GM15510 (cell line): ENCODE measurements around the gene SLC16A9.

ENCODE experiments used
- POLR2A ChIP-seq: IDR thresholded peaks from 3 replicates; pipeline ENCODE4 v1.6.1; 2011; ENCODE audit warnings: borderline replicate concordance; ENCODE audit not compliant: insufficient read length; ENCODE audit errors: extremely low read depth

The SLC16A9 gene

DNA sequence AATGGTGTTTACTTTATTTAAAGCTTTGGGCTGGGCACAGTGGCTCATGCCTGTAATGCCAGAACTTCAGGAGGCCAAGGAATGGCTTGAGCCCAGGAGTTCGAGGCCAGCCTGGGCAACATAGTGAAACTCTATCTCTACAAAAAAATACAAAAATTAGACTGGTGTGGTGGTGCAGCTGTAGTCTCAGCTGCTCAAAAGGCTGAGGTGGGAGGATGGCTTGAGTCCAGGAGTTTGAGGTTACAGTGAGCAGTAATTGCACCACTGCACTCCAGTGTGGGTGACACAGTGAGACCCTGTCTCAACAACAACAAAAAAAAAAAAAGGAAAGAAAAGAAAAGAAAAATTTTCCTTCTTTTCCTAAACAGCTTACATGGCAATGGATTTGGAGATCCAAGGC, 22.0 kb downstream of the SLC16A9 start:
- no peak for TF ChIP-seq POLR2A

DNA sequence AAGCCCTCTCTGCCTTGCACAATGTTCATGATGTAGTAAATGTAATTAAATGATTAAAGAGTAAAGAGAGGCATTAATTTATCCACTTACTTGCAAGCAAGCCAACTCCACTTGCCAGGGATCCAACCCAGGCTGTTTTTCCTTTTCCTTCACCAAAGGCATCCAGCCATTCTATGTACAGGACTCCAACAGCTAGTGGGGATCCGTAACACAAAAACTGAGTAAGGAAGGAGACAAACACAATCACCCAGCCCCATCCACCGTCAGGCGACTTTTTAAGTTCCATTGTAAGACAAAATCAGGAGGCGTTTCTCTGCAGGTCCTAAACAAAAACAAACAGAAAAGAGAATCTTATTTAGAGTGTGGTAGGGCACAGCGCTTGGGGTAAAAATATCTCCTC, 25.6 kb downstream of the SLC16A9 start:
- TF ChIP-seq POLR2A = no peak

DNA sequence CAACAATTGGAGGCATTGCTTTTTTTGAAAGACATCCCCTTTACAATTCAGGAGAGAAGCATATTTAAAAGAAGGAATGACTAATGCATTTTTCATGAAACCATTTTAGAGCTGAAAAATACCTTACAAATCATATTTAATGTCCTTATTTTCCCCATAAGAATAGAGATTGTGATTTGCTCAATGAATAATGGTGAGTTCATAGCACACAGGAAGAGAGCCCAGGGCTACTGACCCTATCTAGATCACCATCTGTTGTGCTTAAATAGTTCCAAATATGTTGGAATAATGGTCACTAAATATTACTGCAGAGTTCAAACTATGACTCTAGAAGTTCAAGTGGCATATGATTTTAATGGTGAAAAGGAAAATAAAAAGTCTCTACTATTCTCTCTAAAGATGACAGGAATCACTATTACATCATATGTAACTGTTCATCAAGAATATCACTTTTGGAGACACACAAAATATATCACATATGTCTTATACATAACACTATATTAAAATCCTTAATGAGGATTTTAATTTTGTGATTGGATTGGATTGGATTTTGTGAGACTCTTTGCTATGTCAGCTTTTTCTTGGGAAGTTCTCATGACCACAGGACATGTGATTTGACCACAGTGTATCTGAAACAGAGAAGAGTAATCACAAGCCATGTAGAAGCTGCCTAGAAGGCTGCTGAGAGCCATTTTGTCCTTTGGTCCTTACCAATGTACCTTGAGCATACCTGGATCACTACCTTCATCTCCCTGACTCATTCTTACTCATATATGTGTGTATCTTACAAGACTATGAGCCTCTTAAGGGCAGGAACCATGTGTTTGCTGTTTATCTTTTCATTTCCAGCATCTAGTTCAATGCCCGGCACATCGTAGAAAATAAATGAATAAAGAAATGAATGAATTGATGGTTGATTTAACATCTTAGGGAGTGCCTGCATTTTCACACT, 26.4 kb downstream of the SLC16A9 start:
- TF ChIP-seq POLR2A = no peak

DNA sequence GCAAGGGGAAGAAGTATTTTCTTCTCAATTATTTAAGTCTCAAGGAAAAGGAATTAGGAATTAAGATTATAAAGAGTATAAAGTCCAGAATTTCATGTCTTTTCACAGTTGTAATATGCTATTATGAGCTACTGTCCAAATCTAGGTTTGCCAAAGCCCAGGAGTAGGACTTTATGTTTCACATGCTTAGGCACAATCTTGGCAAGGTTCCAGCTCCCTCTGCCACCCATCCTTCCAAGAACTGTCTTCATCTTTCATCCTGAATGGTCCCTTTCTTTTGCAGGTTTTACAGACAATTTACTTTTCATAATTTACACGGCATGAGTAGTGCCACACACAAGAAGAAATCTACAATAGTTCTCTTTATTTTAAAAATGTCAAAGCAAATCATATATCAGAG, 29.5 kb downstream of the SLC16A9 start:
- no peak for TF ChIP-seq POLR2A

GRCh38 chr10:59678884-59679301, 30.8 kb downstream of the SLC16A9 start:
- TF ChIP-seq POLR2A = no peak

GRCh38 chr10:59677253-59677831, 32.3 kb downstream of the SLC16A9 start:
- no peak for TF ChIP-seq POLR2A

DNA sequence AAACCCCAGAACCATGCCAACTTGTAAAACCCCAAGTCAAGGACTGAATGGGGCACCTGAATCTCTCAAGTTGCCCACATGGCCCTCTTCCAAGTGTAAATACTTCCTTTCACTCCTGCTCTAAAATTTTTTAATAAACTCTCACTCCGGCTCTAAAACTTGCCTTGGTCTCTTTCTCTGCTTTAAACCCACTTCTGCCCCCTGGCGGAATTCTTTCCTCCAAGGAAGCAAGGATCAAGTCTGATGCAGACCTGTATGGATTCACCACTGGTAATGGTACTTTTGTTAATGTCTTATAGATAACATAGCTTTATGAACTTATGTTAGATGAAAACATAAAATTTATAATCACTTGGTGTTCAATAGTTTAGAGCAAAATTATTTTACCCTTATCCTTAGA, 33.8 kb downstream of the SLC16A9 start:
- TF ChIP-seq POLR2A = no peak

DNA sequence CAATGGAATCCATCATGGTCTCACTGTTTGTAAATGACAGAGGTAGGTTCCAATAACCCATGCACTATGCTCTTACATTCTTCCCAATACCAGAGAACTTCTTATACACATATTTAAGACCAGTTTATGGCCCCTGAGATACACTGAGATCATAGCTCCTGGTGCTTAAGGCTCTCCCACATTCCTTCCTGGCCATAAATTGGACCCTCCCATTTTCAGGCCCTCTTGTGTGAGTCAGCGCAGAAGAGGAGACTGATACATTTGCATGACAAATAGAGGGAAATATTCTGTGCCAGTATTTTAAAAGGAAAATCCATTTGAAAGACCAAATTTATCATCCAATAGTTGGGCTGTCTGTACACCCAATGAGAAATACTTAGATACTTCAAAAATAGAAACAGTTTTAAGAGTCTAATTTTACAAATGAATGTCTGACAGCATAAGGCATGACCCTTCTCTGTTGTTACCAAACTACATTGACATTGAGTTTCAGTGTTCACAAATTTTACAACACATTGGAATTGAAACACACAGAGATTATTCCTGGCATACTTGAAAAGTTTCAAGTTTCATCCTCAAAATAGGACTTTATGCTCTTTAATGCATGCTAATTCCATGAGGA, 35.3 kb downstream of the SLC16A9 start:
- no peak for TF ChIP-seq POLR2A

DNA sequence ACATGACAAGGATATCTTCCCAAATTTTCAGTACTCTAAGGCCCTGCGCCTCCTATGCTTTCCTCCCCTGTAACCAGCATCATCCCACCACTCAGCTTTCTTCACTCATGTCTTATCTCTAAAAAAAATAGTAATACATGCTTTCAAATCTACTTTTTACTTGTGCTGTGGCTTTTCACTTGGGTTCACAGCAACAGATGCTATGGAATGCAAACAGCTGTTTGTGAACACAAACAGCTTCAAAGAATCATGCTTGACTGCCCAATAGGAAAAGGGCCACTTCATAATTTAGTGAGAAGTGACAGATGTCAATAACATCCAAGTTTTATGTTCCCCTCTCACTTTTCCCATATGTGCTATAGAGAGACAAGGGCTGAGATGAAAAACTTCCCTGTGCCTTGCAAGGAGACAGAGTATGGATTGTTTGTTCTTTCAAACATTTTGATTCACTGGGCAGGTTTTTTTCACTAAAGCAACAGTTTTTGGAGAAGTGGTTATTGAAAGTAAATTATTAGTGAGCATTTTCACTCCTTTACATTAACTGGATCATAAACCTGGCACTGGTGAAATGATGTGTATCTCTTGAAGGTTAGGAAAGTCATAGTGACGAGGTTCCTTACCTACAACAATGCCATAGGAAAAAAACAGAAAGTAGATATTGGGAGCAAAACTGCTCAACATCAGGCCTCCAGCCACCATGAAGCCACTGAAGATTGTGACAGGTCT, 37.3 kb downstream of the SLC16A9 start:
- TF ChIP-seq POLR2A = no peak

DNA sequence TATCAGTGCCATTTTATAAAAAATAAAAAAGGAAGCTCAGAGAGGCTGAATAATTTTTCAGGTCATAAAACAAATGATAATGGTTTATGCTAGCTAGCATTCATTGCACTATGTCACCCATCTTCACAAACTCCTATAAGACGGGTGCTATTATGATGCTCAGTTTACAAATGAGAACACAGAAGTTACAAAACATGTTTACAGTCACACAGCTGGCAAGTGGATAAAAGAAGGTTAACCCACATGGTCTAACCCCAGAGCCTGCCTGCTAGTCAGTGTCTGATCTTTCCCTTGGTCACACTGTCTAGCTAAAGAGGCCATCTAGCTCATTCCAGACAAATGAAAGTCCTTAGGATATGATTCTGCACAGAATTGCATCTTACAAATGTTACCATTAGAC, 39.4 kb downstream of the SLC16A9 start:
- TF ChIP-seq POLR2A = no peak

GRCh38 chr10:59668096-59668495, 41.6 kb downstream of the SLC16A9 start:
- no peak for TF ChIP-seq POLR2A

DNA sequence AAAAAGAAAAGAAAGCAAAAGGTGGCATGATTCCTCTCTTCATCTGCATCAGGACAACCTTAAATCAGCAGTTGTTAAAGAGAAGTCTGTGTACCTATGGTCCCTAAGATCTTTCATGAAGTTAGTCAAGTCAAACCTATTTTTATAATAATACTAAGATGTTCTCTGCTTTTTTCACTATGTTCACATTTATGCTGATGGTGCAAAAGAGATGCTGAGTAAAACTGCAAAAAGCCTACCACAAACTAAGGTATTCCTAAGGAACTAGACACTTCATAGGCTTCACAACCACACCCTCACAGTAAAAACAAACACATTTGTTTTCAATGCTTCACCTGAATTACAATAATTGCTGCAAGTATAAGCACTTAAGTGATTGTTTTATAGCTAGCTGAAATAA, 43.3 kb downstream of the SLC16A9 start:
- no peak for TF ChIP-seq POLR2A

DNA sequence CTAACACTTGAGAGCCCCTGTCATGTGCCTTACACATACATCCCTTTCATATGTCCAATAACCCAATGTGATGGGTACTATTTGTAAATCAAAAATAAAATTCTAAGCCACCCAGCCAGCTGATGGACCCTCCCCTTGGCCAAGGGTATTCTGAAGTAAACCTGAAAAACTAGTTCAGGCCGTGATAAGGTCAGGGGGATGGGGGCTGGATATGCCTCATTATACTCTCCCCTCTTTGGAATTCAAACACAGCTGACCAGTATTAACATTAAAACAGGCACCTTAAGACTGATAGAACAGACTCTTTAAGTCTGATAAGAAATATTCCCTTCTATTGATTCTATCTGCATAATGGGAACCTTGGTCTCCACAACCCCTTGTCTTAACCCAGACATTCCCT, 51.9 kb downstream of the SLC16A9 start:
- no peak for TF ChIP-seq POLR2A

- no peak for TF ChIP-seq POLR2A
Measured at GRCh38 chr10:59655309-59655708, 54.3 kb downstream of the SLC16A9 start.

- no peak for TF ChIP-seq POLR2A
Measured at GRCh38 chr10:59654007-59654406, 55.6 kb downstream of the SLC16A9 start.
